Tibial nerve (tissue), 4 donors: ENCODE measurements around the gene LPIN3. TPM values are rescaled to one million over a fixed set of nuclear protein-coding genes. Genes with fewer than 3 reads are reported as not detected.

ENCODE experiments used
- DNase-seq, 2 donors: peaks; one replicate each; pipeline ENCODE4 v3.0.0-alpha.2; 2019; ENCODE audit warnings: low spot score in 2 of 2
- H3K27ac ChIP-seq, 4 donors: fragments of 200-600 bp; sonication (generic) in 3 of 4; one replicate each; pipeline ENCODE4 v1.5.1; 2017 to 2019; ENCODE audit warnings: mild to moderate bottlenecking in 1 of 4
- H3K27me3 ChIP-seq, 2 donors: fragments of 200-600 bp; sonication (generic) in 1 of 2; one replicate each; pipeline versions ENCODE4 v1.5.1 to v1.6.0; 2017 to 2019
- H3K36me3 ChIP-seq, 3 donors: fragments of 200-600 bp; sonication (generic); one replicate each; pipeline ENCODE4 v1.5.1; 2018 to 2019
- H3K4me1 ChIP-seq, 4 donors: fragments of 200-600 bp; sonication (generic) in 3 of 4; one replicate each; pipeline ENCODE4 v1.5.1; 2017 to 2019
- H3K4me3 ChIP-seq, 4 donors: fragments of 200-600 bp; sonication (generic) in 3 of 4; one replicate each; pipeline ENCODE4 v1.5.1; 2017 to 2019; ENCODE audit warnings: mild to moderate bottlenecking in 1 of 4, moderate library complexity in 1 of 4
- H3K9me3 ChIP-seq, 4 donors: fragments of 200-600 bp; sonication (generic) in 3 of 4; one replicate each; pipeline ENCODE4 v1.5.1; 2017 to 2019
- EP300 ChIP-seq, 2 donors: sonication (generic); formaldehyde crosslinking; IDR thresholded peaks; one replicate each; pipeline ENCODE4 v1.6.1; 2017; ENCODE audit warnings: antibody characterized with exemption in 2 of 2, mild to moderate bottlenecking in 1 of 2
- POLR2A ChIP-seq, 2 donors: fragments of 450-650 bp; IDR thresholded peaks; one replicate each; pipeline ENCODE4 v1.6.1; 2017; ENCODE audit warnings: antibody characterized with exemption in 2 of 2, mild to moderate bottlenecking in 2 of 2, moderate library complexity in 2 of 2
- WGBS, 2 donors: methylation state at CpG; one replicate each; pipeline ENCODE4 v1.1.5; 2018; 5-methylcytosine and 5-hydroxymethylcytosine counted together
- total RNA-seq, 4 donors: library from RNA; depleted of rRNA; stranded (reverse); fragments of >200 nt; gene quantifications; one replicate each; pipeline ENCODE4 v1.1.0, GENCODE V29; 2016
- TF ChIP-seq, protein P1 (sequence below), 5 experiments: fragments of 200-600 bp in 3 of 5; fragments of 450-650 bp in 2 of 5; sonication (generic) in 3 of 5; IDR thresholded peaks; one replicate each; pipeline ENCODE4 v1.5.1; 2016 to 2019; ENCODE audit warnings: antibody characterized with exemption in 5 of 5, mild to moderate bottlenecking in 3 of 5, moderate library complexity in 2 of 5

LPIN3 gene
- total RNA-seq, 4 donors from 2014 or later: 24.5 to 64.8 (median 36.5) TPM

DNA sequence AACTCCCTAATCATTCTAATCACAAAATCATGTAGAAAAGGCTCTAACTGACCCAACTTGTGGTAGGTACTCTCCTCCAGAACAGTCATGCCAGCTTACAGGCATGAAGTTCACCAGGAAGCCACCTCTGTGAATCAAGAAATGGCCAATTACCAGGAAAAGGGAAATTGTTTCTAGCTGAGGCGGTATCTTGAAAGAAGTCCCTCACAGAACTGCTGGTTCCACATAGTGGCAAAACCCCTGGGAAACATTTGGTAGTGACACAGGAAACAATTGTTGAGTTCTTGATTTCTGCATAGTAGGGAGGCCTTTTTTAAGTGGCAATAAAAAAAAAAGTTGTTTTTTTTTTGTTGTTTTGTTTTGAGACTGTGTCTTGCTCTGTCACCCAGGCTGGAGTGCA is 19.6 kb upstream of the LPIN3 start:
- H3K27me3 ChIP-seq: no peaks in the 10 kb centered on the region
- TF ChIP-seq EP300 (IDR thresholded peaks at IDR 0.05) (no peak), POLR2A (IDR thresholded peaks at IDR 0.05) (no peak)
- TF ChIP-seq, protein P1, sequence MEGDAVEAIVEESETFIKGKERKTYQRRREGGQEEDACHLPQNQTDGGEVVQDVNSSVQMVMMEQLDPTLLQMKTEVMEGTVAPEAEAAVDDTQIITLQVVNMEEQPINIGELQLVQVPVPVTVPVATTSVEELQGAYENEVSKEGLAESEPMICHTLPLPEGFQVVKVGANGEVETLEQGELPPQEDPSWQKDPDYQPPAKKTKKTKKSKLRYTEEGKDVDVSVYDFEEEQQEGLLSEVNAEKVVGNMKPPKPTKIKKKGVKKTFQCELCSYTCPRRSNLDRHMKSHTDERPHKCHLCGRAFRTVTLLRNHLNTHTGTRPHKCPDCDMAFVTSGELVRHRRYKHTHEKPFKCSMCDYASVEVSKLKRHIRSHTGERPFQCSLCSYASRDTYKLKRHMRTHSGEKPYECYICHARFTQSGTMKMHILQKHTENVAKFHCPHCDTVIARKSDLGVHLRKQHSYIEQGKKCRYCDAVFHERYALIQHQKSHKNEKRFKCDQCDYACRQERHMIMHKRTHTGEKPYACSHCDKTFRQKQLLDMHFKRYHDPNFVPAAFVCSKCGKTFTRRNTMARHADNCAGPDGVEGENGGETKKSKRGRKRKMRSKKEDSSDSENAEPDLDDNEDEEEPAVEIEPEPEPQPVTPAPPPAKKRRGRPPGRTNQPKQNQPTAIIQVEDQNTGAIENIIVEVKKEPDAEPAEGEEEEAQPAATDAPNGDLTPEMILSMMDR (IDR thresholded peaks at IDR 0.05): no peak
- no peaks in the 10 kb centered on the region for H3K9me3 ChIP-seq
- H3K4me3 ChIP-seq: no peak overlapping the region
- WGBS, 2 donors: 81 to 83% methylated on average over 1 of the region's 1 CpG
- peaks cover 0 to 19% (median 3%) of the 10 kb centered on the region in 4 donors for H3K4me1 ChIP-seq
- DNase-seq: no peak
- no peaks in the 10 kb centered on the region for H3K36me3 ChIP-seq
- H3K27ac ChIP-seq: peak overlapping the region in 1 of 4 donors; percentile 33

DNA sequence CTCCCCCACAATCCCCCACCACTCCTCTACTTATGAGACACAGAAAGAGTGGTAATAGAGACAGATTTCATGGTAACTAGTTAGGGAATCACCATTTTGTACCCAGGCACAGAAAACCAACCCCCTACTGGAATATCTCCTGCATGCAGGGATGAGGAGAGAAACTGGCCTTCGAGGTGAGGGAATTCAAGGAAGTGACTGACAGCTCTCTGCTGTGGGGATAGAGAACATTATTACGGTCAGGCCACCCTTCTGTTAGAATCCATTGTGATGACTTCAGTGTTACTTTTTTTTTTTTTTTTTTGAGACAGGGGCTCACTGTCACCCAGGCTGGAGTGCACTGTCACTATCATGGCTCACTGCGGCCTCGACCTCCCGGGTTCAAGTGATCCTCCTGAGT is 13.4 kb upstream of the LPIN3 start:
- 57 to 79% methylated on average over 5 of the region's 5 CpGs for WGBS, 2 donors
- no peak for DNase-seq
- H3K27ac ChIP-seq: no peak overlapping the region
- no peaks in the 10 kb centered on the region for H3K36me3 ChIP-seq
- peaks cover 0 to 18% (median 14%) of the 10 kb centered on the region in 4 donors for H3K4me1 ChIP-seq
- no peak overlapping the region for H3K4me3 ChIP-seq
- H3K9me3 ChIP-seq: no peaks in the 10 kb centered on the region
- TF ChIP-seq, protein P1 (IDR thresholded peaks at IDR 0.05): no peak
- no peak for TF ChIP-seq POLR2A (IDR thresholded peaks at IDR 0.05)
- TF ChIP-seq EP300 (IDR thresholded peaks at IDR 0.05): no peak
- no peaks in the 10 kb centered on the region for H3K27me3 ChIP-seq

DNA sequence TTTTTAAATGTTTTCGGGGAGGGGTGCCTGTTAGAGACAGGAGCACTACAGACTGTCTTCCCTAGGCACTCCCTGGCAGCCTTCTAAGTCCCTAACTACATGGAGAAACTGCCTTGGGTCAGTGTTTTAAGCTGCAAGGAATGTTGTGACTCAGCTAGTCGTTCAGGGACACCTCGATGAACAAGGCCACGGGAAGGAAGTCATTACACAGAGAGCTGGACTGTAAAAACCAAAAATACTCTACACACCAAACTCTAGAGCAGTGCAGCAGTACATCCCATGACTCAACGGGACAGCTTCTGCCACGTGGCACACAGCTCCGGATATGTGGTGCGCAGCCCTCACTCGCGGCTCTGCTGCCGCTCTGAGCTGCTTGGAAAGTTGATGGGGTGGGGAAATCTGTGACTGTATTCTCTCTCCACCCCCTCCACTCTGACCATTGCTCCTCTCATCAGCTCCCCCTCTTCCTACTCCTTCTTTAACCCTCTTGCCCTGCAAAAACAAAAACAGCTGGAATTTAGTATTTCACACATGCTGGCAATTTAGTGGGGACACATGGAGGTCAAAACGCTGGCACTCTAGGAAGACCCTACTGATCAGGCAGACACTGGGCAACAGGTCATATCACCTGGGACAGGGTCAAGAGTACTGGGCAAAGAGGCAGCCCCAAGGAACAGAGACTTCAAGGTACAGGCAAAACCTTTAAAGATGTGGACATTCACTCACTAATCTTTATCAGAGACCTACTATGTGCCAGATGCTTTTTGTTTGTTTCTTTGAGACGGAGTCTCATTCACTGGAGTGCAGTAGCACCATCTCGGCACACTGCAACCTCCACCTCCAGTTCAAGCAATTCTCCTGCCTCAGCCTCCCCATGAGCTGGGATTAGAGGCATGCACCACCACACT is 10.9 kb upstream of the LPIN3 start:
- Histone ChIP-seq H3K27me3 (no peaks in the 10 kb centered on the region), H3K27ac (peak overlapping the region; percentile 54 to 87 (median 72)), H3K4me3 (no peak overlapping the region), H3K4me1 (peaks cover 0 to 23% (median 14%) of the 10 kb centered on the region in 4 donors), H3K36me3 (no peaks in the 10 kb centered on the region), H3K9me3 (no peaks in the 10 kb centered on the region)
- peak; percentile 62 to 73 for DNase-seq
- WGBS, 2 donors: 17 to 21% methylated on average over 14 of the region's 14 CpGs
- TF ChIP-seq, protein P1 (IDR thresholded peaks at IDR 0.05): no peak
- TF ChIP-seq EP300 (IDR thresholded peaks at IDR 0.05): peak; percentile 54 to 89
- no peak for TF ChIP-seq POLR2A (IDR thresholded peaks at IDR 0.05)

DNA sequence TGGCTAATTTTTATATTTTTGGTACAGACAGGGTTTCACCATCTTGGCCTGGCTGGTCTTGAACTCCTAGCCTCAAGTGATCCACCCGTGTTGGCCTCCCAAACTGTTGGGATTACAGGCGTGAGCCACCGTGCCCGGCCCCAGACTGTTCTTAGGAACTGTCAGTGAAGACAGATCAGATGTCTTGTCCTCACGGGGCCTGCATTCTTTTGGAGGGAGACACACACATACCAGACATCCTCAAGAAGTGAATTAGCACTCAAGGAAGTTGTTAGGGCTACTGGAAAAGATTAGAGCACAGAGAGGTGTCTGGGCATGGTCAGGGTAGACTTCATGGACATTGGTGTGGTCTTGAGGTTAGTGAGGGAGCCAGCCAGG is 10.3 kb upstream of the LPIN3 start:
- Histone ChIP-seq H3K36me3 (no peaks in the 10 kb centered on the region), H3K9me3 (no peaks in the 10 kb centered on the region), H3K27me3 (no peaks in the 10 kb centered on the region), H3K4me1 (peaks cover 0 to 28% (median 16%) of the 10 kb centered on the region in 4 donors), H3K27ac (peak overlapping the region in 3 of 4 donors; percentile 66 to 87 (median 78)), H3K4me3 (no peak overlapping the region)
- WGBS, 2 donors: 91 to 98% methylated on average over 5 of the region's 5 CpGs
- no peak for DNase-seq
- TF ChIP-seq, protein P1 (IDR thresholded peaks at IDR 0.05): no peak
- TF ChIP-seq POLR2A (IDR thresholded peaks at IDR 0.05) (no peak), EP300 (IDR thresholded peaks at IDR 0.05) (no peak)

DNA sequence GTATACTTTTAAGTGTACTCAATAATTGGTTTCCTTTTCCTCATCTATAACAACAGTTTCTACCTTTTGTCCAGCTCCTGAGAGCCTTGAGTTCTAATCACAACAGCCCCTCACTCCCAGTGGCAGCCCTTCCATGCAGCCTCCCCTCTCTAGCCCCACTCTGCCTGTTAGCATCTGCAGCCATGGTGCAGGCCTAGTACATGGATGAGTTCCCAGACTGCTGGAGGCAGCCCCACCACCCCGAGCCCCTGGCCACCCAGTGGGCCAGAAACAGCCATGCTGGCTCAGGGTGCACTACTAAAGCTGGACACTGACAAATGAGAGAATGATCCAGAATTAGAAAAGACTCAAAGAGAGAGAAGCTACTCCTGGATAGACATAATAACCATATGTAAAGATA is 9.7 kb upstream of the LPIN3 start:
- WGBS, 2 donors: 78 to 100% methylated on average over 1 of the region's 1 CpG
- Histone ChIP-seq H3K36me3 (no peaks in the 10 kb centered on the region), H3K27ac (no peak overlapping the region), H3K9me3 (no peaks in the 10 kb centered on the region), H3K27me3 (no peaks in the 10 kb centered on the region), H3K4me1 (peaks cover 0 to 28% (median 16%) of the 10 kb centered on the region in 4 donors), H3K4me3 (no peak overlapping the region)
- DNase-seq: no peak
- TF ChIP-seq POLR2A (IDR thresholded peaks at IDR 0.05) (no peak), EP300 (IDR thresholded peaks at IDR 0.05) (no peak)
- TF ChIP-seq, protein P1 (IDR thresholded peaks at IDR 0.05): no peak
